Measurements from ENCODE around the gene SLC15A2. TPM values are rescaled to one million over a fixed set of nuclear protein-coding genes. Genes with fewer than 3 reads are reported as not detected.

SLC15A2 gene
- polyA plus RNA-seq, 1 experiment, result 0.11 TPM

- no peak overlapping the region for H3K4me3 ChIP-seq (ENCODE audit: low read depth, low read length)
- CTCF ChIA-PET, result no interaction called here
- no peaks in the 10 kb centered on the region for H3K27me3 ChIP-seq (ENCODE audit: control insufficient read depth, insufficient read depth, low read length)
- no peak for TF ChIP-seq CTCF (IDR thresholded peaks at IDR 0.05; ENCODE audit: insufficient read depth, low read depth, low read length)
- DNase-seq (ENCODE audit: low read depth), result no peak
- no peaks in the 10 kb centered on the region for H3K36me3 ChIP-seq (ENCODE audit: control insufficient read depth, insufficient read depth, low read length)
- POLR2A ChIA-PET, result no interaction called here
Measured at GRCh38 chr3:121974601-121975111, 80.5 kb downstream of the SLC15A2 start.

- TF ChIP-seq CTCF (IDR thresholded peaks at IDR 0.05; ENCODE audit: insufficient read depth, low read depth, low read length), result no peak
- ChIA-PET POLR2A (no interaction called here), CTCF (no interaction called here)
- Histone ChIP-seq H3K27me3 (ENCODE audit: control insufficient read depth, insufficient read depth, low read length) (no peaks in the 10 kb centered on the region), H3K36me3 (ENCODE audit: control insufficient read depth, insufficient read depth, low read length) (no peaks in the 10 kb centered on the region), H3K4me3 (ENCODE audit: low read depth, low read length) (no peak overlapping the region)
- DNase-seq (ENCODE audit: low read depth), result no peak
Measured at GRCh38 chr3:121975702-121976302, 81.6 kb downstream of the SLC15A2 start.

- ChIA-PET CTCF (no interaction called here), POLR2A (no interaction called here)
- H3K36me3 ChIP-seq (ENCODE audit: control insufficient read depth, insufficient read depth, low read length), result no peaks in the 10 kb centered on the region
- TF ChIP-seq CTCF (IDR thresholded peaks at IDR 0.05; ENCODE audit: insufficient read depth, low read depth, low read length), result no peak
- DNase-seq (ENCODE audit: low read depth), result no peak
- H3K4me3 ChIP-seq (ENCODE audit: low read depth, low read length), result no peak overlapping the region
- no peaks in the 10 kb centered on the region for H3K27me3 ChIP-seq (ENCODE audit: control insufficient read depth, insufficient read depth, low read length)
Measured at GRCh38 chr3:121976727-121977126, 82.5 kb downstream of the SLC15A2 start.

GRCh38 chr3:121979246-121979645 is 85.0 kb downstream of the SLC15A2 start:
- H3K4me3 ChIP-seq (ENCODE audit: low read depth, low read length), result no peak overlapping the region
- TF ChIP-seq CTCF (IDR thresholded peaks at IDR 0.05; ENCODE audit: insufficient read depth, low read depth, low read length), result no peak
- no peak for DNase-seq (ENCODE audit: low read depth)
- H3K36me3 ChIP-seq (ENCODE audit: control insufficient read depth, insufficient read depth, low read length), result no peaks in the 10 kb centered on the region
- ChIA-PET POLR2A (no interaction called here), CTCF (no interaction called here)
- H3K27me3 ChIP-seq (ENCODE audit: control insufficient read depth, insufficient read depth, low read length), result no peaks in the 10 kb centered on the region

- no peaks in the 10 kb centered on the region for H3K36me3 ChIP-seq (ENCODE audit: control insufficient read depth, insufficient read depth, low read length)
- no peak for DNase-seq (ENCODE audit: low read depth)
- no peaks in the 10 kb centered on the region for H3K27me3 ChIP-seq (ENCODE audit: control insufficient read depth, insufficient read depth, low read length)
- ChIA-PET POLR2A (no interaction called here), CTCF (no interaction called here)
- no peak overlapping the region for H3K4me3 ChIP-seq (ENCODE audit: low read depth, low read length)
- TF ChIP-seq CTCF (IDR thresholded peaks at IDR 0.05; ENCODE audit: insufficient read depth, low read depth, low read length), result no peak
Measured at GRCh38 chr3:121979734-121980449, 85.7 kb downstream of the SLC15A2 start.
